IPS-15b (cell line): Measurements from ENCODE around the gene ERI3.

Experiments
- H3K27me3 ChIP-seq: one replicate; pipeline ENCODE4 v1.6.1; 2013; ENCODE audit warnings: low read length; ENCODE audit not compliant: control insufficient read depth, insufficient read depth
- H3K36me3 ChIP-seq: one replicate; pipeline ENCODE4 v1.6.1; 2013; ENCODE audit warnings: low read length; ENCODE audit not compliant: control insufficient read depth, insufficient read depth
- H3K4me1 ChIP-seq: one replicate; pipeline ENCODE4 v1.6.1; 2013; ENCODE audit warnings: mild to moderate bottlenecking, low read length; ENCODE audit not compliant: control insufficient read depth, insufficient read depth
- H3K4me3 ChIP-seq: one replicate; pipeline ENCODE4 v1.5.1; 2013; ENCODE audit warnings: low read depth, low read length
- H3K9ac ChIP-seq: one replicate; pipeline ENCODE4 v1.6.1; 2013; ENCODE audit warnings: low read depth, mild to moderate bottlenecking, low read length
- H3K9me3 ChIP-seq: one replicate; pipeline ENCODE4 v1.6.1; 2013; ENCODE audit warnings: mild to moderate bottlenecking, low read length; ENCODE audit not compliant: control insufficient read depth, insufficient read depth

ERI3 gene

GRCh38 chr1:44327679-44328491 is 27.2 kb downstream of the ERI3 start:
- no peaks in the 10 kb centered on the region for H3K9me3 ChIP-seq
- H3K27me3 ChIP-seq: no peaks in the 10 kb centered on the region
- no peak overlapping the region for H3K9ac ChIP-seq
- no peaks in the 10 kb centered on the region for H3K36me3 ChIP-seq
- H3K4me1 ChIP-seq: peaks cover 14% of the 10 kb centered on the region
- no peak overlapping the region for H3K4me3 ChIP-seq

GRCh38 chr1:44326821-44327465 is 28.1 kb downstream of the ERI3 start:
- Histone ChIP-seq H3K36me3 (no peaks in the 10 kb centered on the region), H3K9ac (no peak overlapping the region), H3K4me1 (peaks cover 14% of the 10 kb centered on the region), H3K27me3 (no peaks in the 10 kb centered on the region), H3K4me3 (no peak overlapping the region), H3K9me3 (no peaks in the 10 kb centered on the region)

GRCh38 chr1:44326024-44326701 is 28.9 kb downstream of the ERI3 start:
- Histone ChIP-seq H3K4me1 (peaks cover 14% of the 10 kb centered on the region), H3K4me3 (no peak overlapping the region), H3K36me3 (no peaks in the 10 kb centered on the region), H3K9ac (no peak overlapping the region), H3K9me3 (no peaks in the 10 kb centered on the region), H3K27me3 (no peaks in the 10 kb centered on the region)

- Histone ChIP-seq H3K36me3 (peaks cover 4% of the 10 kb centered on the region), H3K27me3 (no peaks in the 10 kb centered on the region), H3K9me3 (no peaks in the 10 kb centered on the region), H3K4me1 (peaks cover 17% of the 10 kb centered on the region), H3K9ac (no peak overlapping the region), H3K4me3 (no peak overlapping the region)
Observed at GRCh38 chr1:44323947-44324346, 31.1 kb downstream of the ERI3 start.

GRCh38 chr1:44322367-44322766 is 32.7 kb downstream of the ERI3 start:
- H3K36me3 ChIP-seq: peaks cover 4% of the 10 kb centered on the region
- peaks cover 11% of the 10 kb centered on the region for H3K4me1 ChIP-seq
- no peaks in the 10 kb centered on the region for H3K27me3 ChIP-seq
- H3K9ac ChIP-seq: no peak overlapping the region
- H3K4me3 ChIP-seq: no peak overlapping the region
- H3K9me3 ChIP-seq: no peaks in the 10 kb centered on the region

- H3K9me3 ChIP-seq: no peaks in the 10 kb centered on the region
- peaks cover 4% of the 10 kb centered on the region for H3K36me3 ChIP-seq
- peaks cover 9% of the 10 kb centered on the region for H3K4me1 ChIP-seq
- H3K4me3 ChIP-seq: no peak overlapping the region
- no peak overlapping the region for H3K9ac ChIP-seq
- no peaks in the 10 kb centered on the region for H3K27me3 ChIP-seq
Observed at GRCh38 chr1:44321466-44321865, 33.6 kb downstream of the ERI3 start.

- no peaks in the 10 kb centered on the region for H3K9me3 ChIP-seq
- peaks cover 4% of the 10 kb centered on the region for H3K36me3 ChIP-seq
- H3K9ac ChIP-seq: no peak overlapping the region
- H3K27me3 ChIP-seq: no peaks in the 10 kb centered on the region
- H3K4me1 ChIP-seq: peaks cover 9% of the 10 kb centered on the region
- H3K4me3 ChIP-seq: no peak overlapping the region
Observed at GRCh38 chr1:44318097-44319088, 36.7 kb downstream of the ERI3 start.

GRCh38 chr1:44316231-44316759 is 38.8 kb downstream of the ERI3 start:
- Histone ChIP-seq H3K9me3 (no peaks in the 10 kb centered on the region), H3K27me3 (no peaks in the 10 kb centered on the region), H3K4me3 (no peak overlapping the region), H3K9ac (no peak overlapping the region), H3K36me3 (peaks cover 8% of the 10 kb centered on the region), H3K4me1 (peaks cover 9% of the 10 kb centered on the region)

GRCh38 chr1:44315521-44315920 is 39.5 kb downstream of the ERI3 start:
- Histone ChIP-seq H3K4me1 (peaks cover 9% of the 10 kb centered on the region), H3K4me3 (no peak overlapping the region), H3K9ac (no peak overlapping the region), H3K36me3 (peaks cover 8% of the 10 kb centered on the region), H3K9me3 (no peaks in the 10 kb centered on the region), H3K27me3 (no peaks in the 10 kb centered on the region)

GRCh38 chr1:44314452-44314851 is 40.6 kb downstream of the ERI3 start:
- H3K9ac ChIP-seq: no peak overlapping the region
- no peaks in the 10 kb centered on the region for H3K27me3 ChIP-seq
- no peaks in the 10 kb centered on the region for H3K9me3 ChIP-seq
- H3K36me3 ChIP-seq: peaks cover 6% of the 10 kb centered on the region
- H3K4me1 ChIP-seq: peaks cover 9% of the 10 kb centered on the region
- no peak overlapping the region for H3K4me3 ChIP-seq
